Left ventricle myocardium inferior (tissue), 1 donor: ENCODE results near the gene GREM2. TPM values are rescaled to one million over a fixed set of nuclear protein-coding genes. Genes with fewer than 3 reads are reported as not detected.

Experiments used
- DNase-seq: peaks from one replicate; pipeline ENCODE4 v3.0.0-alpha.2; 2020
- H3K27ac ChIP-seq: fragments of 200-600 bp; replicated peaks from 2 replicates; pipeline ENCODE4 v1.8.0; 2021
- H3K27me3 ChIP-seq: fragments of 200-600 bp; 2 replicates; pipeline ENCODE4 v1.8.0; 2021; ENCODE audit warnings: low read depth
- H3K36me3 ChIP-seq: fragments of 200-600 bp; 2 replicates; pipeline ENCODE4 v1.8.0; 2021
- H3K4me1 ChIP-seq: fragments of 200-600 bp; 2 replicates; pipeline ENCODE4 v1.8.0; 2021
- H3K4me3 ChIP-seq: fragments of 200-600 bp; 2 replicates; pipeline ENCODE4 v1.8.0; 2021; ENCODE audit warnings: mild to moderate bottlenecking, moderate library complexity
- H3K9me3 ChIP-seq: fragments of 200-600 bp; replicated peaks from 2 replicates; pipeline ENCODE4 v1.8.0; 2021
- CTCF ChIP-seq: fragments of 200-600 bp; IDR thresholded peaks from 2 replicates; pipeline ENCODE4 v1.8.0; 2021; ENCODE audit warnings: antibody characterized with exemption, mild to moderate bottlenecking, borderline replicate concordance
- intact Hi-C: fragments of 100-400 bp; cut with micrococcal nuclease; formaldehyde crosslinking; loops from one replicate; pipeline ENCODE4 v1.11.0; 2022
- total RNA-seq: library from RNA; stranded (reverse); fragmentation: NEBNext Ultra II Directional; extraction: Animal tissue kit (Norgen Biotek cat#: 25700); gene quantifications from one replicate; pipeline ENCODE4 v1.2.1, GENCODE V29; 2021
- donor health status: DM: no; HTN: yes; CAD: no; lungs with severe emphysema.

The GREM2 gene
- total RNA-seq, 1 donor from 2014 or later: not detected

GRCh38 chr1:240567066-240567465 is 44.9 kb downstream of the GREM2 start:
- Histone ChIP-seq H3K9me3 (no peaks in the 10 kb centered on the region), H3K4me3 (no peak overlapping the region), H3K27ac (no peak overlapping the region), H3K27me3 (peaks cover 8% of the 10 kb centered on the region), H3K4me1 (no peaks in the 10 kb centered on the region), H3K36me3 (no peaks in the 10 kb centered on the region)
- TF ChIP-seq CTCF: no peak
- no peak for DNase-seq
- intact Hi-C loops: no loop called here

- H3K4me1 ChIP-seq: no peaks in the 10 kb centered on the region
- no peaks in the 10 kb centered on the region for H3K36me3 ChIP-seq
- TF ChIP-seq CTCF: no peak
- no peak for DNase-seq
- H3K9me3 ChIP-seq: peaks cover 7% of the 10 kb centered on the region
- no peak overlapping the region for H3K27ac ChIP-seq
- peaks cover 8% of the 10 kb centered on the region for H3K27me3 ChIP-seq
- no peak overlapping the region for H3K4me3 ChIP-seq
- intact Hi-C loops: no loop called here
Observed at GRCh38 chr1:240562779-240563178, 49.2 kb downstream of the GREM2 start.

GRCh38 chr1:240562111-240562590 is 49.8 kb downstream of the GREM2 start:
- peaks cover 7% of the 10 kb centered on the region for H3K9me3 ChIP-seq
- no peak overlapping the region for H3K4me3 ChIP-seq
- H3K27ac ChIP-seq: no peak overlapping the region
- H3K4me1 ChIP-seq: no peaks in the 10 kb centered on the region
- intact Hi-C loops: no loop called here
- H3K36me3 ChIP-seq: no peaks in the 10 kb centered on the region
- H3K27me3 ChIP-seq: peaks cover 8% of the 10 kb centered on the region
- no peak for TF ChIP-seq CTCF
- no peak for DNase-seq

- no peaks in the 10 kb centered on the region for H3K4me1 ChIP-seq
- no peak for TF ChIP-seq CTCF
- H3K27me3 ChIP-seq: peaks cover 8% of the 10 kb centered on the region
- intact Hi-C loops: no loop called here
- no peak for DNase-seq
- no peak overlapping the region for H3K27ac ChIP-seq
- no peaks in the 10 kb centered on the region for H3K36me3 ChIP-seq
- peaks cover 7% of the 10 kb centered on the region for H3K9me3 ChIP-seq
- no peak overlapping the region for H3K4me3 ChIP-seq
Observed at GRCh38 chr1:240559781-240560180, 52.2 kb downstream of the GREM2 start.

GRCh38 chr1:240555524-240555923 is 56.4 kb downstream of the GREM2 start:
- no peak for DNase-seq
- H3K4me3 ChIP-seq: no peak overlapping the region
- no peak for TF ChIP-seq CTCF
- no peak overlapping the region for H3K27ac ChIP-seq
- H3K9me3 ChIP-seq: peaks cover 7% of the 10 kb centered on the region
- no peaks in the 10 kb centered on the region for H3K4me1 ChIP-seq
- H3K36me3 ChIP-seq: no peaks in the 10 kb centered on the region
- intact Hi-C loops: no loop called here
- no peaks in the 10 kb centered on the region for H3K27me3 ChIP-seq

- H3K9me3 ChIP-seq: peaks cover 5% of the 10 kb centered on the region
- no peaks in the 10 kb centered on the region for H3K27me3 ChIP-seq
- TF ChIP-seq CTCF: no peak
- no peaks in the 10 kb centered on the region for H3K36me3 ChIP-seq
- DNase-seq: no peak
- intact Hi-C loops: no loop called here
- no peaks in the 10 kb centered on the region for H3K4me1 ChIP-seq
- H3K4me3 ChIP-seq: no peak overlapping the region
- H3K27ac ChIP-seq: no peak overlapping the region
Observed at GRCh38 chr1:240553351-240553750, 58.6 kb downstream of the GREM2 start.
